HepG2 (cell line): ENCODE results near the gene MAEA. TPM values are rescaled to one million over a fixed set of nuclear protein-coding genes. Genes with fewer than 3 reads are reported as not detected.

Experiments
- ATAC-seq: fragments of 200-7000 bp; cut with Tn5 transposase; 3 replicates; pipeline ENCODE4 v1.9.1; 2020; ENCODE audit warnings: mild to moderate bottlenecking, moderate library complexity
- BruUV-seq: library from RNA; stranded (reverse); fragments of 400-500 nt; replicated peaks from 2 replicates; lab custom pipeline; 2021; lab: Mats Ljungman, UMichigan
- CTCF ChIA-PET: fragments of 300-600 bp; formaldehyde crosslinking; extraction: SDS; loops from one replicate; lab custom pipeline; 2021; ENCODE audit warnings: low total read pairs, inconsistent platforms, low intra/inter-chr PET ratio; lab: Yijun Ruan, JAX
- POLR2A ChIA-PET: fragments of 350-600 bp; sonication (Branson Sonifier 250); formaldehyde crosslinking; loops from one replicate; lab custom pipeline; 2020; ENCODE audit warnings: antibody characterized with exemption, inconsistent platforms; lab: Yijun Ruan, JAX
- DNase-seq: peaks from one replicate; pipeline ENCODE4 v3.0.0-alpha.2; 2015; ENCODE audit warnings: low spot score
- FAIRE-seq: peaks from 3 replicates; lab custom pipeline; 2011; peaks lifted over from hg19 to GRCh38; lab: Jason Lieb, UNC
- H2AFZ ChIP-seq: one replicate; pipeline ENCODE4 v1.6.1; 2011; ENCODE audit warnings: low read length, inconsistent platforms
- H3K27ac ChIP-seq: fragments of 300-600 bp; 3 replicates; pipeline ENCODE4 v1.8.0; 2011; ENCODE audit warnings: mixed run types, mild to moderate bottlenecking, mixed read lengths, low read length, inconsistent platforms; ENCODE audit not compliant: insufficient read depth; ENCODE audit errors: extremely low read length
- H3K27me3 ChIP-seq, 2 experiments: fragments of 200-600 bp in 1 of 2; 2 replicates in 1 of 2; 3 replicates in 1 of 2; pipeline versions ENCODE4 v1.6.0 to v1.8.0; 2011; ENCODE audit warnings: low read length in 2 of 2, mild to moderate bottlenecking in 2 of 2, moderate library complexity in 2 of 2, inconsistent platforms in 1 of 2; ENCODE audit not compliant: insufficient read depth in 2 of 2, control insufficient read depth in 1 of 2
- H3K36me3 ChIP-seq, 2 experiments: fragments of 200-600 bp in 1 of 2; replicated peaks in 1 of 2; 2 replicates in 1 of 2; 3 replicates in 1 of 2; pipeline versions ENCODE4 v1.5.1 to v1.8.0; 2011; ENCODE audit warnings: low read length in 2 of 2, inconsistent platforms in 1 of 2; ENCODE audit not compliant: insufficient read depth in 2 of 2, control insufficient read depth in 1 of 2
- H3K4me1 ChIP-seq: 2 replicates; pipeline ENCODE4 v1.5.1; 2012; ENCODE audit warnings: low read length, inconsistent platforms; ENCODE audit not compliant: insufficient read depth
- H3K4me2 ChIP-seq: 2 replicates; pipeline ENCODE4 v1.6.0; 2011; ENCODE audit warnings: low read depth, low read length, inconsistent platforms
- H3K4me3 ChIP-seq, 3 experiments: fragments of 200-600 bp in 1 of 3; sonication (generic), shearing (Covaris generic) in 1 of 3; replicated peaks in 1 of 3; 2 replicates each; pipeline ENCODE4 v1.5.1; 2011 to 2016; ENCODE audit warnings: low read length in 3 of 3, inconsistent platforms in 2 of 3, low read depth in 2 of 3, mild to moderate bottlenecking in 2 of 3, control low read depth in 1 of 3, mixed read lengths in 1 of 3; ENCODE audit not compliant: insufficient read depth in 1 of 3
- H3K79me2 ChIP-seq: one replicate; pipeline ENCODE4 v1.6.1; 2011; ENCODE audit warnings: low read length, inconsistent platforms; ENCODE audit not compliant: insufficient read depth
- H3K9ac ChIP-seq: 2 replicates; pipeline ENCODE4 v1.6.0; 2011; ENCODE audit warnings: mild to moderate bottlenecking, low read depth, low read length, inconsistent platforms; ENCODE audit not compliant: insufficient read depth
- H3K9me3 ChIP-seq: 2 replicates; pipeline ENCODE4 v1.5.1; 2012; ENCODE audit warnings: mild to moderate bottlenecking, low read length
- H4K20me1 ChIP-seq: 2 replicates; pipeline ENCODE4 v1.6.0; 2011; ENCODE audit warnings: inconsistent platforms, mild to moderate bottlenecking, low read length, moderate library complexity; ENCODE audit not compliant: insufficient read depth
- AGO2 ChIP-seq: fragments of 200-400 bp; formaldehyde crosslinking; optimal IDR thresholded peaks from 2 replicates; pipeline ENCODE3; 2017; ENCODE audit warnings: mild to moderate bottlenecking, low read depth, low read length, moderate library complexity
- PAWR ChIP-seq: sonication (generic); formaldehyde crosslinking; IDR thresholded peaks from 2 replicates; pipeline ENCODE4 v1.4.0; 2020; ENCODE audit warnings: missing genetic modification reagents, mild to moderate bottlenecking, borderline replicate concordance
- SP5 ChIP-seq: IDR thresholded peaks from 2 replicates; pipeline ENCODE4 v1.6.1; 2016; ENCODE audit warnings: low read depth, borderline replicate concordance
- TP53 ChIP-seq: sonication (generic); formaldehyde crosslinking; conservative IDR thresholded peaks from 2 replicates; pipeline ENCODE4 v1.4.0; 2020; ENCODE audit warnings: missing genetic modification reagents
- TRAFD1 ChIP-seq: sonication (generic); formaldehyde crosslinking; IDR thresholded peaks from 2 replicates; pipeline ENCODE4 v1.5.1; 2020; ENCODE audit warnings: missing genetic modification reagents, mild to moderate bottlenecking, borderline replicate concordance
- ZBTB3 ChIP-seq: sonication (generic); formaldehyde crosslinking; IDR thresholded peaks from 2 replicates; pipeline ENCODE4 v1.4.0; 2020; ENCODE audit warnings: low read depth, mild to moderate bottlenecking, moderate library complexity, missing genetic modification reagents, borderline replicate concordance
- ZFY ChIP-seq: sonication (generic); formaldehyde crosslinking; IDR thresholded peaks from 2 replicates; pipeline ENCODE4 v1.4.0; 2020; ENCODE audit warnings: missing genetic modification reagents
- ZNF317 ChIP-seq: sonication (generic); formaldehyde crosslinking; IDR thresholded peaks from 2 replicates; pipeline ENCODE4 v1.5.0; 2020; ENCODE audit warnings: mild to moderate bottlenecking, missing genetic modification reagents
- ZNF367 ChIP-seq: sonication (generic); formaldehyde crosslinking; IDR thresholded peaks from 2 replicates; pipeline ENCODE4 v1.4.0; 2020; ENCODE audit warnings: missing genetic modification reagents, borderline replicate concordance
- ZZZ3 ChIP-seq: sonication (generic); formaldehyde crosslinking; IDR thresholded peaks from 2 replicates; pipeline ENCODE4 v1.4.0; 2020; ENCODE audit warnings: missing genetic modification reagents, mild to moderate bottlenecking, borderline replicate concordance
- WGBS: methylation state at CpG from one replicate; pipeline ENCODE4 v1.1.6; 2017; ENCODE audit warnings: low lambda C conversion rate; 5-methylcytosine and 5-hydroxymethylcytosine counted together
- in situ Hi-C: cut with HindIII; loops from 2 replicates; pipeline ENCODE4 v1.10.0; 2017; ENCODE audit warnings: low pct_unique_long_range_greater_than_20kb; ENCODE audit not compliant: extremely low pct_ligation_motif_present
- intact Hi-C: fragments of 100-400 bp; cut with micrococcal nuclease; formaldehyde crosslinking; loops from one replicate; pipeline ENCODE4 v1.10.0; 2022; ENCODE audit not compliant: unreplicated experiment
- polyA plus RNA-seq, 8 experiments: library from polyadenylated mRNA; depleted of rRNA in 3 of 8; stranded (reverse) in 7 of 8; unstranded in 1 of 8; fragments of >200 nt; fragmentation: Illumina TruSeq in 4 of 8; extraction: Trizol in 4 of 8; gene quantifications; 2 replicates each; pipeline versions ENCODE4 v1.2.1 to v1.2.3, GENCODE V29; 2011 to 2016; ENCODE audit warnings: low read depth in 4 of 8, missing spikeins in 1 of 8, mixed read lengths in 1 of 8; ENCODE audit not compliant: insufficient read depth in 1 of 8
- total RNA-seq, 5 experiments: library from RNA; depleted of rRNA; stranded (reverse); fragments of >200 nt; fragmentation: Illumina TruSeq; extraction: Trizol; gene quantifications; 2 replicates each; pipeline ENCODE4 v1.2.3, GENCODE V29; 2016; ENCODE audit warnings: low read depth in 1 of 5
- TF ChIP-seq, protein P1 (sequence below): sonication (generic); formaldehyde crosslinking; IDR thresholded peaks from 2 replicates; pipeline ENCODE4 v1.4.0; 2020; ENCODE audit warnings: mild to moderate bottlenecking, missing genetic modification reagents
- TF ChIP-seq, protein P2 (sequence below): IDR thresholded peaks from 2 replicates; pipeline ENCODE4 v1.6.1; 2016

The MAEA gene
- total and polyA plus RNA-seq, 2 of the 13 experiments (the other 11 are each of a cell fraction or from before 2014, with no cell fraction given): 52.0 to 57.1 TPM

- POLR2A ChIA-PET: no interaction called here
- 92% methylated on average over 14 of the region's 16 CpGs for WGBS
- in situ Hi-C loops: no loop called here
Measured at GRCh38 chr4:1316537-1317168, 27.0 kb downstream of the MAEA start.

DNA sequence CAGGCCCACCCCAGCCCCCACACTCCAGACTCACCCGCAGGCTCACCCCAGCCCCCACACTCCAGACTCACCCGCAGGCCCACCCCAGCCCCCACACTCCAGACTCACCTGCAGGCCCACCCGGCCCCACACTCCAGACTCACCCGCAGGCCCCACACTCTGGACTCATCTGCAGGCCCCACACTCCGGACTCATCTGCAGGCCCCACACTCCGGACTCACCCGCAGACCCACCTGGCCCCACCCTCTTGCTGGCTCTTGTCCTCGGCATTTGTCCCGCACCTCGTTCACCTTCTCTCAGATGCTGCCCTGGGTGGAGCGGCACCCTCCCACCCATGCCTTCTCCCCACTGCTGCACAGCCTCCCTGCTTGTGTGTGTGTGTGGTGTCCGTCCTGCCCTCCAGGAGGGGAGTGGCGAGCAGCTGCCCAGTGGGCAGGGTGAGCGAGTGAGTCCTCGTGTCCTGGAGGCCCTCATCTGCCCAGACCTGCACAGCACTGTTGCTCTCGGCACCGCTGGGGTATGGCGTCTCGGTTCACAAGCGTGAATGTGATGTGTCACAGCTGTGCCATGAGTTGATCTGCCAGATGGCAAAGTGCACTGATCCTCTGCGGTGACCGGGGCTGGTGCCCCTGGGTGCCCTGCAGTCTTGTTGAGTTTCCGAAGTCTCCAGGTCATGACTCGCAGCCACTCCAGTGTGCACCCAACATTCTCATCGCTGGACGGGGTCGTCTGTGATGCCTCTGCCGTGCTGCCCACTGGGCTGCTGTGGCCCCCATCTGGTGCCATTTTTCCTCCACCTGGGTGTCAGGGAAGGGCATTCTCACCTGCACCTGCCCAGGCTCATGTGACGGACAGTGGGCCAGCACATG is 27.7 kb downstream of the MAEA start:
- intact Hi-C loops: no loop called here
- ChIA-PET CTCF (no interaction called here), POLR2A (interaction anchor here (1.2 kb wide), 1 partner anchor 8 kb away, joined by 3 read pairs; no protein-coding TSS in a partner anchor)
- Histone ChIP-seq H3K4me1 (peaks cover 6% of the 10 kb centered on the region), H2AFZ (no peak overlapping the region), H3K79me2 (peaks cover 7% of the 10 kb centered on the region), H3K9me3 (no peaks in the 10 kb centered on the region), H3K27me3 (no peaks in the 10 kb centered on the region), H3K36me3 (peaks cover 29 to 72% of the 10 kb centered on the region in 2 experiments), H3K4me2 (no peak overlapping the region), H3K9ac (no peak overlapping the region), H4K20me1 (no peaks in the 10 kb centered on the region), H3K27ac (no peak overlapping the region), H3K4me3 (no peak overlapping the region)
- ATAC-seq: no peak
- no peak for DNase-seq
- BruUV-seq: no TSS peak
- FAIRE-seq: no peak
- in situ Hi-C loops: no loop called here
- 99% methylated on average over 20 of the region's 29 CpGs for WGBS
- no peak for TF ChIP-seq ZZZ3
- TF ChIP-seq TRAFD1: no peak
- TF ChIP-seq, protein P1, sequence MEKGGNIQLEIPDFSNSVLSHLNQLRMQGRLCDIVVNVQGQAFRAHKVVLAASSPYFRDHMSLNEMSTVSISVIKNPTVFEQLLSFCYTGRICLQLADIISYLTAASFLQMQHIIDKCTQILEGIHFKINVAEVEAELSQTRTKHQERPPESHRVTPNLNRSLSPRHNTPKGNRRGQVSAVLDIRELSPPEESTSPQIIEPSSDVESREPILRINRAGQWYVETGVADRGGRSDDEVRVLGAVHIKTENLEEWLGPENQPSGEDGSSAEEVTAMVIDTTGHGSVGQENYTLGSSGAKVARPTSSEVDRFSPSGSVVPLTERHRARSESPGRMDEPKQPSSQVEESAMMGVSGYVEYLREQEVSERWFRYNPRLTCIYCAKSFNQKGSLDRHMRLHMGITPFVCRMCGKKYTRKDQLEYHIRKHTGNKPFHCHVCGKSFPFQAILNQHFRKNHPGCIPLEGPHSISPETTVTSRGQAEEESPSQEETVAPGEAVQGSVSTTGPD (CRISPR knock-in tag): no peak
- TF ChIP-seq ZNF317 (CRISPR knock-in tag): no peak
- TF ChIP-seq ZFY (CRISPR knock-in tag): no peak
- TF ChIP-seq SP5: no peak
- TF ChIP-seq ZNF367 (CRISPR knock-in tag): no peak
- TF ChIP-seq ZBTB3 (CRISPR knock-in tag): no peak
- TF ChIP-seq, protein P2, sequence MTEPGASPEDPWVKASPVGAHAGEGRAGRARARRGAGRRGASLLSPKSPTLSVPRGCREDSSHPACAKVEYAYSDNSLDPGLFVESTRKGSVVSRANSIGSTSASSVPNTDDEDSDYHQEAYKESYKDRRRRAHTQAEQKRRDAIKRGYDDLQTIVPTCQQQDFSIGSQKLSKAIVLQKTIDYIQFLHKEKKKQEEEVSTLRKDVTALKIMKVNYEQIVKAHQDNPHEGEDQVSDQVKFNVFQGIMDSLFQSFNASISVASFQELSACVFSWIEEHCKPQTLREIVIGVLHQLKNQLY (CRISPR knock-in tag): no peak
- no peak for TF ChIP-seq TP53 (CRISPR knock-in tag)

More at GRCh38 chr4:1316537-1317168, 27.0 kb downstream of the MAEA start:
- Histone ChIP-seq H4K20me1 (no peaks in the 10 kb centered on the region), H3K9ac (no peak overlapping the region), H2AFZ (no peak overlapping the region), H3K4me2 (no peak overlapping the region), H3K27me3 (no peaks in the 10 kb centered on the region), H3K79me2 (peaks cover 12% of the 10 kb centered on the region), H3K4me3 (no peak overlapping the region), H3K9me3 (no peaks in the 10 kb centered on the region), H3K4me1 (peaks cover 14% of the 10 kb centered on the region), H3K27ac (no peak overlapping the region), H3K36me3 (peaks cover 28 to 66% of the 10 kb centered on the region in 2 experiments)
- FAIRE-seq (no peak), ATAC-seq (no peak), DNase-seq (no peak)
- intact Hi-C loops: no loop called here
- CTCF ChIA-PET: no interaction called here
- TF ChIP-seq PAWR (no peak), AGO2 (peak; percentile 27)
- BruUV-seq: no TSS peak
